Esophagus mucosa (tissue), 1 donor: ENCODE data around the gene MSL1. TPM values are rescaled to one million over a fixed set of nuclear protein-coding genes. Genes with fewer than 3 reads are reported as not detected.

Experiments
- ATAC-seq: fragments of 200-7000 bp; cut with Tn5 transposase; one replicate; pipeline ENCODE4 v1.9.1; 2020
- total RNA-seq: library from RNA; stranded (reverse); gene quantifications from one replicate; pipeline ENCODE4 v1.2.4, GENCODE V29; 2023
- donor health status: DM: yes; HTN: yes; CAD: no.

Gene MSL1
- total RNA-seq, 1 donor from 2014 or later: 36.1 TPM

- ATAC-seq: no peak
These were observed 15.7 kb upstream of the MSL1 start for GRCh38 chr17:40105861-40106759.

- no peak for ATAC-seq
These were observed 14.8 kb upstream of the MSL1 start for GRCh38 chr17:40106760-40107521.

GRCh38 chr17:40107522-40108174 is 14.1 kb upstream of the MSL1 start:
- ATAC-seq: no peak

- ATAC-seq: no peak
These were observed 12.6 kb upstream of the MSL1 start for GRCh38 chr17:40108970-40109824.

- ATAC-seq: no peak
These were observed 11.5 kb upstream of the MSL1 start for GRCh38 chr17:40110026-40110845.

GRCh38 chr17:40111221-40112128 is 10.3 kb upstream of the MSL1 start:
- ATAC-seq: peak; percentile 65

- no peak for ATAC-seq
These were observed 9.5 kb upstream of the MSL1 start for GRCh38 chr17:40112191-40112711.

- ATAC-seq: no peak
These were observed 9.1 kb upstream of the MSL1 start for GRCh38 chr17:40112718-40113109.

GRCh38 chr17:40113110-40113906 is 8.5 kb upstream of the MSL1 start:
- ATAC-seq: peak; percentile 80

GRCh38 chr17:40113907-40114245 is 7.9 kb upstream of the MSL1 start:
- no peak for ATAC-seq

GRCh38 chr17:40115101-40115436 is 6.7 kb upstream of the MSL1 start:
- no peak for ATAC-seq

GRCh38 chr17:40122136-40122998 is 596 bp downstream of the MSL1 start:
- peak; percentile 41 for ATAC-seq

GRCh38 chr17:40122999-40123810 is 1.4 kb downstream of the MSL1 start:
- ATAC-seq: peak; percentile 22

- ATAC-seq: no peak
These were observed 2.0 kb downstream of the MSL1 start for GRCh38 chr17:40123811-40124114.

GRCh38 chr17:40124279-40125141 is 2.7 kb downstream of the MSL1 start:
- no peak for ATAC-seq

GRCh38 chr17:40129498-40129897 is 7.7 kb downstream of the MSL1 start:
- ATAC-seq: no peak
